HEK293T (cell line): ENCODE data around the gene BRD3.

Experiments used
- ARNT ChIP-seq: fragments of 450-650 bp; IDR thresholded peaks from 2 replicates; pipeline ENCODE4 v1.6.1; 2017; ENCODE audit warnings: mild to moderate bottlenecking
- BHLHE40 ChIP-seq: fragments of 450-650 bp; IDR thresholded peaks from 2 replicates; pipeline ENCODE4 v1.6.1; 2016; ENCODE audit warnings: mild to moderate bottlenecking, moderate library complexity, borderline replicate concordance
- ELF4 ChIP-seq: fragments of 450-650 bp; IDR thresholded peaks from 2 replicates; pipeline ENCODE4 v1.6.1; 2017; ENCODE audit warnings: antibody characterized with exemption
- FOXA1 ChIP-seq: fragments of 450-650 bp; IDR thresholded peaks from 2 replicates; pipeline ENCODE4 v1.6.1; 2016; ENCODE audit warnings: mild to moderate bottlenecking
- FOXM1 ChIP-seq: fragments of 450-650 bp; IDR thresholded peaks from 2 replicates; pipeline ENCODE4 v1.6.1; 2017; ENCODE audit warnings: mild to moderate bottlenecking, borderline replicate concordance
- NFRKB ChIP-seq: fragments of 450-650 bp; IDR thresholded peaks from 2 replicates; pipeline ENCODE4 v1.6.1; 2016; ENCODE audit warnings: mild to moderate bottlenecking, moderate library complexity
- PKNOX1 ChIP-seq: fragments of 450-650 bp; IDR thresholded peaks from 2 replicates; pipeline ENCODE4 v1.6.1; 2016
- SP1 ChIP-seq: fragments of 450-650 bp; IDR thresholded peaks from 2 replicates; pipeline ENCODE4 v1.6.1; 2017
- ZNF384 ChIP-seq: fragments of 450-650 bp; IDR thresholded peaks from 2 replicates; pipeline ENCODE4 v1.6.1; 2016

GRCh38 chr9:134029248-134030226 is 38.3 kb downstream of the BRD3 start:
- TF ChIP-seq SP1 (no peak), FOXA1 (no peak), BHLHE40 (no peak), ZNF384 (no peak), FOXM1 (no peak), NFRKB (no peak), ELF4 (no peak), PKNOX1 (no peak), ARNT (no peak)
